Heart left ventricle (tissue), 16 donors: ENCODE results near the gene RHBDL2. TPM values are rescaled to one million over a fixed set of nuclear protein-coding genes. Genes with fewer than 3 reads are reported as not detected.

ENCODE experiments used
- ATAC-seq, 4 donors: fragments of 200-7000 bp; cut with Tn5 transposase; one replicate each; pipeline ENCODE4 v1.9.1; 2020 to 2022; ENCODE audit warnings: moderate library complexity in 4 of 4, mild to moderate bottlenecking in 3 of 4, moderate number of reproducible peaks in 1 of 4
- DNase-seq, 5 donors: peaks; one replicate each; pipeline ENCODE4 v3.0.0-alpha.2; 2020
- H3K27ac ChIP-seq, 12 donors: fragments of 200-600 bp; sonication (generic) in 4 of 12; one replicate each; pipeline versions ENCODE4 v1.5.0 to v1.8.0; 2016 to 2022; ENCODE audit warnings: mild to moderate bottlenecking in 2 of 12
- H3K27me3 ChIP-seq, 9 donors: fragments of 200-600 bp; sonication (generic) in 2 of 9; one replicate each; pipeline versions ENCODE4 v1.5.1 to v1.8.0; 2016 to 2022; ENCODE audit warnings: mild to moderate bottlenecking in 3 of 9
- H3K36me3 ChIP-seq, 9 donors: fragments of 200-600 bp; sonication (generic) in 2 of 9; one replicate each; pipeline versions ENCODE4 v1.5.0 to v1.8.0; 2018 to 2022; ENCODE audit warnings: mild to moderate bottlenecking in 2 of 9
- H3K4me1 ChIP-seq, 12 donors: fragments of 200-600 bp; sonication (generic) in 4 of 12; one replicate each; pipeline versions ENCODE4 v1.5.0 to v1.8.0; 2016 to 2022; ENCODE audit warnings: mild to moderate bottlenecking in 3 of 12
- H3K4me3 ChIP-seq, 12 donors: fragments of 200-600 bp; sonication (generic) in 4 of 12; one replicate each; pipeline versions ENCODE4 v1.5.0 to v1.8.0; 2017 to 2022; ENCODE audit warnings: mild to moderate bottlenecking in 9 of 12, moderate library complexity in 4 of 12
- H3K9me3 ChIP-seq, 12 donors: fragments of 200-600 bp; sonication (generic) in 4 of 12; one replicate each; pipeline versions ENCODE4 v1.5.0 to v1.8.0; 2016 to 2022; ENCODE audit warnings: mild to moderate bottlenecking in 1 of 12
- POLR2A ChIP-seq, 2 donors: fragments of 450-650 bp; IDR thresholded peaks; one replicate each; pipeline ENCODE4 v1.6.1; 2017; ENCODE audit warnings: antibody characterized with exemption in 2 of 2, mild to moderate bottlenecking in 2 of 2, moderate library complexity in 2 of 2
- WGBS, 4 donors: extraction: QIAGEN DNeasy Blood & Tissue Kit in 2 of 4; methylation state at CpG; one replicate each; pipeline versions ENCODE4 v1.1.5 to v1.1.7; 2013 to 2018; 5-methylcytosine and 5-hydroxymethylcytosine counted together
- intact Hi-C, 10 donors: fragments of 100-400 bp; cut with DNase I; formaldehyde crosslinking; loops; one replicate each; pipeline versions ENCODE4 v1.11.1 to v1.14.2; 2022
- polyA plus RNA-seq, 2 donors: library from polyadenylated mRNA; stranded (reverse); fragments of 200-250 nt; gene quantifications; one replicate each; pipeline ENCODE4 v1.2.3, GENCODE V29; 2013
- total RNA-seq, 9 donors: library from RNA; depleted of rRNA in 2 of 9; stranded (reverse); fragments of >200 nt in 2 of 9; fragmentation: NEBNext Ultra II Directional in 3 of 9; extraction: Animal tissue kit (Norgen Biotek cat#: 25700) in 3 of 9; gene quantifications; one replicate each; pipeline versions ENCODE4 v1.1.0 to v1.2.4, GENCODE V29; 2016 to 2023
- TF ChIP-seq, protein P1 (sequence below), 12 donors: fragments of 200-600 bp; sonication (generic) in 4 of 12; IDR thresholded peaks; one replicate each; pipeline versions ENCODE4 v1.5.0 to v1.8.0; 2018 to 2022; ENCODE audit warnings: antibody characterized with exemption in 12 of 12, mild to moderate bottlenecking in 5 of 12
- donor health status: ischemic (EF 13 %, LVEDD 7.1; RV severe dilation, severe dysfunction).
- donor health status: healthy with polysubstance abuse.
- donor health status: DM: no; HTN: yes; CAD: no.
- donor health status: DM: no; HTN: no; CAD: no.
- donor health status: ischemic (EF 25% LVEDD 6.9; RV normal size, moderate dysfunction).
- donor health status: ischemic (EF 25% LVEDD 5.7; RV mildly dilated, moderate dysfunction).
- donor health status: healthy.
- donor health status: DM: yes; HTN: yes; CAD: no.
- donor health status: ischemic (EF 35%, LVEDD 5.7; RV mildly dilated, moderate dysfunction).
- donor health status: nonischemic (EF 11% LVEDD 7.7; RV severe dilation, severe dysfunction).
- donor health status: DM: yes; HTN: yes; CAD: no.
- donor health status: PGD.
- donor health status: ischemic (EF 29% LVEDD 5.4; RV normal size, mild dysfunction).
- donor health status: nonischemic (EF 23%, LVEDD 6.1; RV moderate dilation, normal function).

Gene RHBDL2
- total and polyA plus RNA-seq, 11 donors, result 0.11 to 2.2 (median 0.20) TPM; not detected in 4

DNA sequence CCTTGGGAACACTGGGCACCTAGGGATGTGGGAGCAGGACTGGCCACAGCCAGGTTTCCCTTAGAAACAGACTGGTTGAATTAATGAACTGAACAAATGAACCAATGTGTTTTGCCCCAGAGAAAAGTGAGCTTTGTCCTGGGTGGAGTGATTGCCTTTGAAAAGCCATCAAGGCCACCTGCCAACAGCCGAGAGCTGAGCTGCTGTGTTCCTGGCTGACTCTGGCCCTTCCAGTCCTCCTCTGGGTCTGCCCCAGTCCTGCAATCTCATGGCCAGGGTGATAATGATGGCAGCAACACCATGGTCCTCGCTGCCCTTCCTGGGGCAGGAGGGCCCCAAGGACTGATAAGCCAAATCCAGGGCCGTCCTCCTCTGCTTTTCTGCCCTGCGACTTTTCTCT, 42.1 kb downstream of the RHBDL2 start:
- peaks cover 0 to 10% (median 0%) of the 10 kb centered on the region in 12 donors for H3K4me1 ChIP-seq
- DNase-seq, result peak in 3 of 5 donors; percentile 10 to 46 (median 25)
- intact Hi-C loops, result no loop called here
- no peaks in the 10 kb centered on the region for H3K9me3 ChIP-seq
- no peak for TF ChIP-seq POLR2A (IDR thresholded peaks at IDR 0.05)
- TF ChIP-seq, protein P1, sequence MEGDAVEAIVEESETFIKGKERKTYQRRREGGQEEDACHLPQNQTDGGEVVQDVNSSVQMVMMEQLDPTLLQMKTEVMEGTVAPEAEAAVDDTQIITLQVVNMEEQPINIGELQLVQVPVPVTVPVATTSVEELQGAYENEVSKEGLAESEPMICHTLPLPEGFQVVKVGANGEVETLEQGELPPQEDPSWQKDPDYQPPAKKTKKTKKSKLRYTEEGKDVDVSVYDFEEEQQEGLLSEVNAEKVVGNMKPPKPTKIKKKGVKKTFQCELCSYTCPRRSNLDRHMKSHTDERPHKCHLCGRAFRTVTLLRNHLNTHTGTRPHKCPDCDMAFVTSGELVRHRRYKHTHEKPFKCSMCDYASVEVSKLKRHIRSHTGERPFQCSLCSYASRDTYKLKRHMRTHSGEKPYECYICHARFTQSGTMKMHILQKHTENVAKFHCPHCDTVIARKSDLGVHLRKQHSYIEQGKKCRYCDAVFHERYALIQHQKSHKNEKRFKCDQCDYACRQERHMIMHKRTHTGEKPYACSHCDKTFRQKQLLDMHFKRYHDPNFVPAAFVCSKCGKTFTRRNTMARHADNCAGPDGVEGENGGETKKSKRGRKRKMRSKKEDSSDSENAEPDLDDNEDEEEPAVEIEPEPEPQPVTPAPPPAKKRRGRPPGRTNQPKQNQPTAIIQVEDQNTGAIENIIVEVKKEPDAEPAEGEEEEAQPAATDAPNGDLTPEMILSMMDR (IDR thresholded peaks at IDR 0.05), result no peak
- no peaks in the 10 kb centered on the region for H3K27me3 ChIP-seq
- WGBS, 4 donors, result 46 to 57% (median 52%) methylated on average over 4 of the region's 4 CpGs
- H3K36me3 ChIP-seq, result no peaks in the 10 kb centered on the region
- peak; percentile 56 to 86 (median 78) for ATAC-seq
- peak overlapping the region in 2 of 12 donors; percentile 3 to 29 for H3K27ac ChIP-seq
- H3K4me3 ChIP-seq, result no peak overlapping the region

- H3K4me3 ChIP-seq, result no peak overlapping the region
- ATAC-seq, result no peak
- intact Hi-C loops, result no loop called here
These were observed 42.9 kb downstream of the RHBDL2 start for GRCh38 chr1:38898653-38899230.

GRCh38 chr1:38896169-38896568, 45.5 kb downstream of the RHBDL2 start:
- ATAC-seq (no peak), DNase-seq (no peak)
- no peak for TF ChIP-seq POLR2A (IDR thresholded peaks at IDR 0.05)
- TF ChIP-seq, protein P1 (IDR thresholded peaks at IDR 0.05), result no peak
- peaks cover 0 to 2% (median 0%) of the 10 kb centered on the region in 9 donors for H3K36me3 ChIP-seq
- WGBS, 4 donors, result 89 to 94% (median 93%) methylated on average over 2 of the region's 2 CpGs
- no peaks in the 10 kb centered on the region for H3K9me3 ChIP-seq
- H3K4me1 ChIP-seq, result peaks cover 0 to 10% (median 0%) of the 10 kb centered on the region in 12 donors
- H3K27ac ChIP-seq, result no peak overlapping the region
- H3K27me3 ChIP-seq, result no peaks in the 10 kb centered on the region
- H3K4me3 ChIP-seq, result no peak overlapping the region
- intact Hi-C loops, result no loop called here

More at GRCh38 chr1:38898653-38899230, 42.9 kb downstream of the RHBDL2 start:
- H3K27me3 ChIP-seq, result no peaks in the 10 kb centered on the region
- no peak for DNase-seq
- TF ChIP-seq POLR2A (IDR thresholded peaks at IDR 0.05), result no peak
- TF ChIP-seq, protein P1 (IDR thresholded peaks at IDR 0.05), result no peak
- no peaks in the 10 kb centered on the region for H3K36me3 ChIP-seq
- no peak overlapping the region for H3K27ac ChIP-seq
- peaks cover 0 to 10% (median 0%) of the 10 kb centered on the region in 12 donors for H3K4me1 ChIP-seq
- no peaks in the 10 kb centered on the region for H3K9me3 ChIP-seq

DNA sequence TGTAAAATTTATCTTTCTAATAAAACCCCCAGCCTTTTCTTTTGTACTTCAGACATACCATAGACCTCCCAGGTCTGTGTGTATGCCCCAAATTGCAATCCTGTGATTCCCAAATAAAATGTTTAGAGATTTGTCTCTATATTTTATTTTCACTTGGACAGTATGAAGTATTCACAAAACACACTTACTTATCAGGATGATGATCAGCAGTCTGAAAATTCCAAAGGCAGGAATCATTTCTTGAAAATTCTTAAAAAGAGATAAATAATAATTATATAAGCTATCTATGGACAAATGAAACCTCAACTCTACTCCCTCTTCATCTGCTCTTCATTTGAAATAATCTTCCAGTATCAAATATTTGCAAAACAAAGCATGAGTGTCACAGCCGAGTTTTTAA, 48.7 kb downstream of the RHBDL2 start:
- no peaks in the 10 kb centered on the region for H3K27me3 ChIP-seq
- ATAC-seq (no peak), DNase-seq (no peak)
- H3K4me1 ChIP-seq, result no peaks in the 10 kb centered on the region
- no peaks in the 10 kb centered on the region for H3K9me3 ChIP-seq
- no peak overlapping the region for H3K4me3 ChIP-seq
- H3K27ac ChIP-seq, result no peak overlapping the region
- intact Hi-C loops, result no loop called here
- TF ChIP-seq POLR2A (IDR thresholded peaks at IDR 0.05), result no peak
- TF ChIP-seq, protein P1 (IDR thresholded peaks at IDR 0.05), result no peak
- H3K36me3 ChIP-seq, result peaks cover 0 to 2% (median 0%) of the 10 kb centered on the region in 9 donors
- WGBS, 4 donors, result 79 to 84% (median 81%) methylated on average over 1 of the region's 1 CpG
